GM13976 (cell line): Measurements from ENCODE around the gene ZFHX2.

Source experiments
- DNase-seq: peaks from one replicate; pipeline ENCODE4 v3.0.0; 2012; ENCODE audit warnings: low spot score
- in situ Hi-C: fragments of 300-500 bp; cut with MboI; formaldehyde crosslinking; loops from one replicate; pipeline ENCODE4 v1.12.0; 2022; ENCODE audit warnings: low sequenced_read_pairs, mixed read lengths, inconsistent platforms; ENCODE audit not compliant: unreplicated experiment
- TF ChIP-seq, protein P1 (sequence below): IDR thresholded peaks from 2 replicates; pipeline ENCODE4 v1.5.1; 2012; ENCODE audit warnings: borderline replicate concordance, mild to moderate bottlenecking; ENCODE audit not compliant: insufficient read depth; ENCODE audit errors: extremely low read depth, missing control alignments, control extremely low read depth

Gene ZFHX2

DNA sequence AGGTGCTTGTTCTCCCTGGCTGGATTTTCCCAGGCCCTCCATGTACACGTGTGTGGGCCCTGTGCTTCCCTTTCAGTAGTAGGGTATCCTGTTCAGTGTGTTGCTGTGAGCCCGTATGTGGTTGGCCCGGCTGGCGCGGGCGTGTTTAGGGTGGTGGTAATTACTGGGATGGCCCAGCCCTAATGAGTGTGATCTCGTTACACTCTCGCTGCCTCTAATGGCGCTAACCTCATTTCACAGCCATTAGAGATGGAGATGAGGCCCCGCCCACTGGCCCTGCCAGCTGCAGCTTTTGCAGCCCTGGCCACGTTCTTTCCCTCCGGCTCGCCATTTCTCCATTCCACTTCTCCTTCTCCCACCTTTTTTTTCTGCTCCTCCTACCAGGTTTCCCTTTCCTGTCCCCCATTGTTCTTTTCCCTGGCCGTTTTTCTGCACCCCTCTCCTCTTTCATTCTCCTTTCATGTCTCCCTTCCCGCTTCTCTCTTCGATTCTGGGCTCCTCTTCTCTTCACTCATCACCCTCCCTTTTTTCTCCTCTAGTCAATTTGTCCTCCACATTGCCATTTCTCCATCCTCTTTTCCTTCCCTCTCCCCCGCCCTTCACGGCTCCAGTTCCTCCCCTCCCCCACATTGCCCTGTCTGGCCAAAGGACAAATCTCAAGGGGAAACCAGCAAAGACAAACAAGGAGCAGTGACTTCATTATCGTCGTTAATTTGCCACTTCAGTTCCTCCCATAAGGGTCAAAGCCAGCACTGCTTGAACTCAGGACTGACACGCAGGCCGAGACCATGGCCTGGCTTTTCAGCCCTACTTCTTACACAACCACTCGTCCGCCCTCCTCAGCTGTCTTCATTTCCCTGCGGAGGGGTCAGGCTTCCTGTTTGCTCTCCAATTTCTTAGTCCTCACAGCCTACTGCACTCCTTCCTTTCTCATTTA is 6.8 kb downstream of the ZFHX2 start:
- no peak for DNase-seq
- TF ChIP-seq, protein P1, sequence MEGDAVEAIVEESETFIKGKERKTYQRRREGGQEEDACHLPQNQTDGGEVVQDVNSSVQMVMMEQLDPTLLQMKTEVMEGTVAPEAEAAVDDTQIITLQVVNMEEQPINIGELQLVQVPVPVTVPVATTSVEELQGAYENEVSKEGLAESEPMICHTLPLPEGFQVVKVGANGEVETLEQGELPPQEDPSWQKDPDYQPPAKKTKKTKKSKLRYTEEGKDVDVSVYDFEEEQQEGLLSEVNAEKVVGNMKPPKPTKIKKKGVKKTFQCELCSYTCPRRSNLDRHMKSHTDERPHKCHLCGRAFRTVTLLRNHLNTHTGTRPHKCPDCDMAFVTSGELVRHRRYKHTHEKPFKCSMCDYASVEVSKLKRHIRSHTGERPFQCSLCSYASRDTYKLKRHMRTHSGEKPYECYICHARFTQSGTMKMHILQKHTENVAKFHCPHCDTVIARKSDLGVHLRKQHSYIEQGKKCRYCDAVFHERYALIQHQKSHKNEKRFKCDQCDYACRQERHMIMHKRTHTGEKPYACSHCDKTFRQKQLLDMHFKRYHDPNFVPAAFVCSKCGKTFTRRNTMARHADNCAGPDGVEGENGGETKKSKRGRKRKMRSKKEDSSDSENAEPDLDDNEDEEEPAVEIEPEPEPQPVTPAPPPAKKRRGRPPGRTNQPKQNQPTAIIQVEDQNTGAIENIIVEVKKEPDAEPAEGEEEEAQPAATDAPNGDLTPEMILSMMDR: no peak
- in situ Hi-C loops: loop anchor here (10.0 kb wide), 1 partner anchor 60 kb away; no protein-coding TSS in a partner anchor

DNA sequence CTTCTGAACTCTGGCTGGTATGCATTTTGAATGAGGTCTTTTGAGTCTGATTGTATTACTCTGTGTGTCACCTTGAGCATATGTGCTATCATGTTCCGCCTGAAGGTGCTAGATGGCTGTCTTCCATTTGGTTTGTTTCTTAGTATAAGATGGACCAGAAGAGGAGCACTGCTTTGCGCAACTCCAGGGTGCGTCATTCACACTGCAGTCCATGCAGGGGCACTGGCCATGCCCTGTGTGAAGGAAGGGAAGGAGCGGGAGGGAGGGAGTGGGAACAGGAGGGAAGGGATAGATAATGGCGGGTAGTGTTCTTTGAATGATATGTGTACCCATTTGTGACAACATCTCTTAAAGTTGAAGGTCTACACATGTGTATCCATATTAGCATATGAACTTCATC is 8.2 kb downstream of the ZFHX2 start:
- DNase-seq: no peak
- in situ Hi-C loops: loop anchor here (10.0 kb wide), 1 partner anchor 59 kb away; no protein-coding TSS in a partner anchor
- TF ChIP-seq, protein P1: no peak

DNA sequence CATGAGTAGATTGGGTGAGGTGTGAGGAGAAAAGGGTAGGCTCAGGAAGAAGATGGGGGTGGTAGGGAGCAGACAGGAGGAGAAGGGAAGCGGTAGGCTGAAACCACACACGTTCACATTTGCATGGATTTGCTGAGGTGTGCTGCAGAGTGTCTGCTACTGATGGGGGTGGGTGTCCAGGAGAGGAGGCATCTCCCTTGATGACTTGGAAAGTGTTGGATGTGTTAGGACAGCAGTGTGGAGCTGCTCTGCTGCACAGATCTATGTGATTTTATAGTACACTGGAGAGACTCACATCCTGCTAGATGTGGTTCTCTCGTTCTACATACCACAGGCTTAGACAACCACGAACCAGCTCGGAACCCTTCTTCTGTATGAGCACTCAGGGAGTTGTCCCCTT is 9.3 kb downstream of the ZFHX2 start:
- TF ChIP-seq, protein P1: no peak
- no peak for DNase-seq
- in situ Hi-C loops: loop anchor here (10.0 kb wide), 1 partner anchor 57 kb away; no protein-coding TSS in a partner anchor

- in situ Hi-C loops: loop anchor here (10.0 kb wide), 1 partner anchor 55 kb away; no protein-coding TSS in a partner anchor
- TF ChIP-seq, protein P1: no peak
- DNase-seq: no peak
These were observed 11.5 kb downstream of the ZFHX2 start for GRCh38 chr14:23540141-23540469.

GRCh38 chr14:23539248-23540140 is 12.1 kb downstream of the ZFHX2 start:
- DNase-seq: peak; percentile 84
- TF ChIP-seq, protein P1: peak; percentile 65
- in situ Hi-C loops: loop anchor here (10.0 kb wide), 1 partner anchor 55 kb away; no protein-coding TSS in a partner anchor

- in situ Hi-C loops: no loop called here
- no peak for DNase-seq
- TF ChIP-seq, protein P1: no peak
These were observed 12.8 kb downstream of the ZFHX2 start for GRCh38 chr14:23538785-23539184.
